Measurements from ENCODE around the gene PTPN9.
"Not testable (repeated sequence)": the region's sequence is repeated elsewhere in the genome, so short reads cannot be mapped to it uniquely, and the experiment has no call there.

PTPN9 gene

DNA sequence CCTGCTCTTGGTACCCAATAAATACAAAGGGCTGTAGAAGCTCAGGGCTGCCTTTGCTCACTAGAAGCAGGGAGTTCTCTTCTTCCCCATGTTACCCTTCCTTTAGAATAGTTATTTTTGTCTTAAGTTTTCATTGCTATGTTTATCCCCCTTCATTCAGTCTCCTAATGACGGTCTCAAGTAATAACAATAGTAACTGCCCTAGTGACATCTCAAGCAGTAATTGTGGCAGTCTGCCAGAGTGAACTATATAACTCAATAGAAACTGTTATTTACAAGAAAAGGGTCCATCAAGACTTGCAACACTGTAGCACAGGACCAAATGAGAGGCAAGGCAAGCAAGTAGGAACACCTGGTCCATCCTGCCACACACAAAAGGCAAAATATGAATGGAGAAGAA is 95.2 kb downstream of the PTPN9 start:
- TF ChIP-seq, protein P1, sequence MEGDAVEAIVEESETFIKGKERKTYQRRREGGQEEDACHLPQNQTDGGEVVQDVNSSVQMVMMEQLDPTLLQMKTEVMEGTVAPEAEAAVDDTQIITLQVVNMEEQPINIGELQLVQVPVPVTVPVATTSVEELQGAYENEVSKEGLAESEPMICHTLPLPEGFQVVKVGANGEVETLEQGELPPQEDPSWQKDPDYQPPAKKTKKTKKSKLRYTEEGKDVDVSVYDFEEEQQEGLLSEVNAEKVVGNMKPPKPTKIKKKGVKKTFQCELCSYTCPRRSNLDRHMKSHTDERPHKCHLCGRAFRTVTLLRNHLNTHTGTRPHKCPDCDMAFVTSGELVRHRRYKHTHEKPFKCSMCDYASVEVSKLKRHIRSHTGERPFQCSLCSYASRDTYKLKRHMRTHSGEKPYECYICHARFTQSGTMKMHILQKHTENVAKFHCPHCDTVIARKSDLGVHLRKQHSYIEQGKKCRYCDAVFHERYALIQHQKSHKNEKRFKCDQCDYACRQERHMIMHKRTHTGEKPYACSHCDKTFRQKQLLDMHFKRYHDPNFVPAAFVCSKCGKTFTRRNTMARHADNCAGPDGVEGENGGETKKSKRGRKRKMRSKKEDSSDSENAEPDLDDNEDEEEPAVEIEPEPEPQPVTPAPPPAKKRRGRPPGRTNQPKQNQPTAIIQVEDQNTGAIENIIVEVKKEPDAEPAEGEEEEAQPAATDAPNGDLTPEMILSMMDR (conservative IDR thresholded peaks at IDR 0.05; ENCODE audit: low read depth, low read length), result no peak
- no peak overlapping the region for H3K4me3 ChIP-seq (ENCODE audit: low read depth, low read length)
- DNase-seq (ENCODE audit: low read depth), result peak; percentile 34

DNA sequence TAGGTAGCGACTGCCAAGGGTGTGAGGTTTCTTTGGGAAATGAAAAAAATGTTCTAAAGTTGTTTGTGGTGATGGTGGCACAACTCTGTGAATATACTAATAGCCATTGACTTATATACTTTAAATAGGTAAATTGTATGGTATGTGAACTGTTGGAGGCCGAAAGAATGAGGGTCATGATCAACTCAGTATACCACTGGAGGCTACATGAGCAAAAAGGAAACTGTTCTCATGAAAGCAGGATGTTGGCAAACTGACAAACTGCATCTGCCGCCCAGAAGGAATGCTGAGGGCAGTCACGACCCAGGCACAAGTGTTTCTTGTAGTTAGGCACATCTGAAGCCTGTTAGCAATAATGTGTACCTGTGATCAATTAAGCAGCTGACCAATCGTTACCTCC is 95.6 kb downstream of the PTPN9 start:
- not testable (repeated sequence) for H3K4me3 ChIP-seq (ENCODE audit: low read depth, low read length)
- peak; percentile 37 for DNase-seq (ENCODE audit: low read depth)

DNA sequence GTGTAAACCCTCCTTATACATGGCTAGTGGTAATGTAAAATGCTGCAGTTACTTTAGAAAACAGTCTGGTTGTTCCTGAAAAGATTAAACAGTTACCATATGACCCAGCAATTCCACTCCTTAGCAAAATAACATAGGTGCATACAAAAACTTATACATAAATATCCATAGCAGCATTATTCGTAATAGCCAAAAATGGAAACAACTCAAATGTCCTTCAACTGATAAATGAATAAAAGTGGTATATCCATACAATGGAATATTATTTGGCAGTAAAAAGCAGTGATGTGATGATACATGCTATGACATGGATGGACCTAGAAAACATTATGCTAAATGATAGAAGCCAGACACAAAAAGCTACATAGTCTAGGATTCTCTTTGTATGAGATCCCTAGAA is 96.0 kb downstream of the PTPN9 start:
- H3K4me3 ChIP-seq (ENCODE audit: low read depth, low read length), result no peak overlapping the region
- DNase-seq (ENCODE audit: low read depth), result no peak
- TF ChIP-seq, protein P1 (conservative IDR thresholded peaks at IDR 0.05; ENCODE audit: low read depth, low read length), result no peak

DNA sequence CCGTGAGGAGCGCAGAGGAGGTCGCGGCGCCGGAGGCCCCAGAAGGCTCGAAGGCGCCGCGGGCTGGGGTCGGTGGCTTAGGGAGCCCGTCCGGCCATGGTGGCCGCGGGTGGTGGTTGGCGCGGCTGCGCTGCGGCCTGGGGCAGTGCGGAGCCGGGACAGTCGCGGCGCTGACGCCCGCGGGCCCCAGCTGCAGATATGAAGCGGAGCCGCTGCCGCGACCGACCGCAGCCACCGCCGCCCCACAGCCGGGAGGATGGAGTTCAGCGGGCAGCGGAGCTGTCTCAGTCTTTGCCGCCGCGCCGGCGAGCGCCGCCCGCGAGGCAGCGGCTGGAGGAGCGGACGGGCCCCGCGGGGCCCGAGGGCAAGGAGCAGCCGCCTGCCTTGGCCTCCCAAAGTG is 98.7 kb downstream of the PTPN9 start:
- H3K4me3 ChIP-seq (ENCODE audit: low read depth, low read length); DNase-seq (ENCODE audit: low read depth): not testable (repeated sequence)

DNA sequence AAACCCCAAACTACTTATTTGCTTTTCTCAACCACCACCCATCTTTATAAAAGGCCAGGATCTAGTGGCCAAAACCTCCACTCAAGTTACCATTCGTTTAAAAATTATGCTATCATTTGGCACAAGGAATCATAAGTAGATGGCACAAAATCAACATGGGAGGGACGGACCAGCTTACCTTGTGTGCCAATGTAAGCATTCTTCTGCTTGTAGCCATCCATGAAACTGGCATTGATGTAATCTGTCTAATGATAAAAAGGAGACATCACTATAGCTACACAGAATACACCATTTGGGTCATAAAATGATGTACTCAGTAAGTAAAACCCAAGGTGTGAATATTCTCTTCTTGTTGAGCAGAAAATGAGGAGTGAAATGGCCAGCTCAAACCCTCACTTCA is 99.4 kb downstream of the PTPN9 start:
- no peak for DNase-seq (ENCODE audit: low read depth)
- no peak overlapping the region for H3K4me3 ChIP-seq (ENCODE audit: low read depth, low read length)
- TF ChIP-seq, protein P1 (conservative IDR thresholded peaks at IDR 0.05; ENCODE audit: low read depth, low read length), result no peak

DNA sequence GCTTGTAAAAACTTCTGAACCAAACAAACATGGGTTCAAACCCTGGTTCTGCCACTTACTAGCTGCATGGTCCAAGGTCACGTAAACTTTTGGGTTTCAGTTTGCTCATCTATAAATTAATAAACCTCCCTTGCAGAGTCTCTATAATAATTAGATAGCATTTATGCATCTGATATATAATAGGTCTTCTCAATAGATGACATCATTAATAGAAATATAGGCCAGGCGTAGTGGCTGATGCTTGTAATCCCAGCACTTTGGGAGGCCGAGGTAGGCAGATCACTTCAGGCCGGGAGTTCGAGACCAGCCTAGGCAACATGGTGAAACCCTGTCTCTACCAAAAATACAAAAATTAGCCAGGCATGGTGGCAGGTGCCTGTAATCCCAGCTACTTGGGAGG is 102.0 kb downstream of the PTPN9 start:
- not testable (repeated sequence) for H3K4me3 ChIP-seq (ENCODE audit: low read depth, low read length); DNase-seq (ENCODE audit: low read depth)

DNA sequence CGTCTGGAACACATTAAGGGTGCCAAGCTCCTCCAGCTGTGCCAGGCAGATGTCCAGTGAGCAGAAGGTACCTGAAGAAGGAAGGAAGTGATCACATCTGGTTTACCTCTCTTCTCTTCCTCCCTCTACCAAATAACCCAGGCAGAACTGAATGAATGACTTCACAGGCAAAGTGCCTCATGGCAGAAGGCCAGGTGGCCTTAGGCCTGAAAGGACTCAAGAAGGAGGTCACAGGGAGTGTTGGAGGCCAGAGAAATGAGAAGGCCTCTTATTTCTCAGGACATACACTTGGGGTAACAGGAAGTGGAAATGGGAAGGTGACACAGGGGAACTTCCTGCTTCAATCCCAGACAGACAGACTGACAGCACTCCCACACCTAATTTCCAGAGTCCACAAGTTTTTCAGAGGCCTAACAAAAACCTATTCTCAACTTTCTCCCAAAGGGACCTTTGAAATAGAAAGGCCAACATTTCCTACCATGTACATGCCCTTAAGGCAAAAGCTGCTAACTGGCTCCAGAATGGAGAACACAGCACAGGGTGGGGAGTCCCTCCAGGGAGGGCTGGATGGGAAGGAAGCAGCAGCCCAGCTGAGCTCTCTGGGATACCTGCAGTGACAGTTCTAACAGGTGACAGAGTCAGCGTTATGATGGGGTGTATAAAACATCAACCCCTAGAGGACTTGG is 110.1 kb downstream of the PTPN9 start:
- DNase-seq (ENCODE audit: low read depth), result no peak
- TF ChIP-seq, protein P1 (conservative IDR thresholded peaks at IDR 0.05; ENCODE audit: low read depth, low read length), result no peak
- H3K4me3 ChIP-seq (ENCODE audit: low read depth, low read length), result no peak overlapping the region

DNA sequence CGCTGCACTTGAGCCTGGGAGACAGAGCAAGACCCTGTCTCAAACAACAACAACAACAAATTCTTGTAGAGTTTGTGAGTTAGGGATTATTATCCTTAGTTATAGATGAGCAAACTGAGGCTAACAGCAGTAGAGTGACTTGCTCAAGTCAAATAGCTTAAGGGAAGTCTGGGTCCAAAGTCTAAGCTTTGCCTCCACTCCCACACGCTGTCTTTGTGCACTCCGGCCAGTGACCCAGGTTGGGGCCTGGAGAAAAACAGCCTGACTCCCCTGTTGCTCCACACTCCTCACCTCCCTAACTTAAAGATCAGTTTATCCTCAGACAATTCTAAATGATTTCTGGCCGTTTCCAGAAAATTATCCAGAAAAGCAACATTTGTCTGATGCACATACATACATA is 118.5 kb downstream of the PTPN9 start:
- TF ChIP-seq, protein P1 (conservative IDR thresholded peaks at IDR 0.05; ENCODE audit: low read depth, low read length), result no peak
- H3K4me3 ChIP-seq (ENCODE audit: low read depth, low read length), result no peak overlapping the region
- DNase-seq (ENCODE audit: low read depth), result no peak

DNA sequence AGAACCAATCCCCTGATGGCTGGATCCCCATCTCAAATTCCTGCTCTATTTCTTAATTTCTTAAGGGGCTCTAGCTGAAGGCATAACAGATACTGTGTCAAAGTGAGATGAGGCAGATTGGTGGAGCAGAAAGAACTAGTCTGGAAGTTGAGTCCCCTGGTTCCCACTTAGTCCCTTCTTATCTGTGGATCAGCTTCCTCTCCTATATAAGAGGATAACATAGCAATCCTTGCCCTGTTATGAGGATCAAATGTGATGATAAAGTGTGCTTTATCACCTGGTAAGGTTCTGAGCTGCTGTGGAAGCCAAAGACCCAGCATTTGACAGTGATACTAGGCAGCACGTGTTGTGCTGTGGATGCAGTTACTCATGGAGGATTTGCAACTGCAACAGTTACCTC is 119.5 kb downstream of the PTPN9 start:
- no peak overlapping the region for H3K4me3 ChIP-seq (ENCODE audit: low read depth, low read length)
- no peak for DNase-seq (ENCODE audit: low read depth)
- TF ChIP-seq, protein P1 (conservative IDR thresholded peaks at IDR 0.05; ENCODE audit: low read depth, low read length), result no peak

All from choroid plexus epithelial cell (primary cell).